Activated gamma-delta T cell (primary cell): ENCODE results near the gene R3HDM2.
A peak's percentile ranks its signal among the peaks of the same experiment; 100 is the strongest.

ENCODE experiments used
- DNase-seq: peaks from one replicate; lab custom pipeline; 2025; lab: John Stamatoyannopoulos, UW

R3HDM2 gene

GRCh38 chr12:57229046-57229633 lies 201.7 kb downstream of the R3HDM2 start:
- DNase-seq, result no peak

- no peak for DNase-seq
These were observed 203.3 kb downstream of the R3HDM2 start for GRCh38 chr12:57227315-57228115.

- DNase-seq, result no peak
These were observed 204.1 kb downstream of the R3HDM2 start for GRCh38 chr12:57226588-57227314.

GRCh38 chr12:57225680-57226210 lies 205.1 kb downstream of the R3HDM2 start:
- no peak for DNase-seq

GRCh38 chr12:57224973-57225679 lies 205.7 kb downstream of the R3HDM2 start:
- no peak for DNase-seq

GRCh38 chr12:57224278-57224972 lies 206.4 kb downstream of the R3HDM2 start:
- no peak for DNase-seq

GRCh38 chr12:57223191-57224165 lies 207.4 kb downstream of the R3HDM2 start:
- DNase-seq, result peak; percentile 43

GRCh38 chr12:57222286-57223190 lies 208.3 kb downstream of the R3HDM2 start:
- no peak for DNase-seq

GRCh38 chr12:57221169-57221917 lies 209.5 kb downstream of the R3HDM2 start:
- DNase-seq, result no peak

GRCh38 chr12:57220770-57221168 lies 210.1 kb downstream of the R3HDM2 start:
- no peak for DNase-seq

- no peak for DNase-seq
These were observed 210.7 kb downstream of the R3HDM2 start for GRCh38 chr12:57219993-57220754.

GRCh38 chr12:57219205-57219992 lies 211.4 kb downstream of the R3HDM2 start:
- DNase-seq, result no peak

- no peak for DNase-seq
These were observed 212.6 kb downstream of the R3HDM2 start for GRCh38 chr12:57218030-57218853.

GRCh38 chr12:57216921-57217879 lies 213.6 kb downstream of the R3HDM2 start:
- DNase-seq, result peak; percentile 66
